Measurements from ENCODE around the gene PLOD1.
A peak's percentile ranks its signal among the peaks of the same experiment; 100 is the strongest.
"Not testable (repeated sequence)": the region's sequence is repeated elsewhere in the genome, so short reads cannot be mapped to it uniquely, and the experiment has no call there.

The PLOD1 gene

DNA sequence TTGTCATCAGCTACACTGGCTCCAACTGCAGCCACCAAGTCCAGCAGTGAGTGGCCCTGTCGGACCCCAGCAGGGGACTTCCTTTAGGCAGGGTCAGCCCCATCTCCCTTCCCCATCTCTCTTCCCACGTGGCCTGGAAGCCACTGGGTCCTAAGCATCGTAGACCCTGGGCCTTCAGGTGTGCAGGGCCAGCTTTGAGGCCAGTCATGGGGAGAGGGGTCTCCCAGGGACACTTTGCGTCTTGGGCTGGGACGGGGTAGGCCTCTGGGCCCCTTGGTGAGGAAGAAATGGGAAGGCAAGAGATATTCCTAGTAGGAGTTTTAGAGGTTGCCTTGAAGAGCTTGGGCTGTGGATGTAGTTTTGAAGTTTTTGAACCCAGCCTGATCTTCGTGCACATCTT lies 72.7 kb downstream of the PLOD1 start (continued):
- TF ChIP-seq ZNF792 (tag by site-specific recombination; IDR thresholded peaks at IDR 0.05) (no peak), ZFP3 (tag by site-specific recombination; IDR thresholded peaks at IDR 0.05; ENCODE audit: low read depth) (no peak)
- TF ChIP-seq, protein P1, sequence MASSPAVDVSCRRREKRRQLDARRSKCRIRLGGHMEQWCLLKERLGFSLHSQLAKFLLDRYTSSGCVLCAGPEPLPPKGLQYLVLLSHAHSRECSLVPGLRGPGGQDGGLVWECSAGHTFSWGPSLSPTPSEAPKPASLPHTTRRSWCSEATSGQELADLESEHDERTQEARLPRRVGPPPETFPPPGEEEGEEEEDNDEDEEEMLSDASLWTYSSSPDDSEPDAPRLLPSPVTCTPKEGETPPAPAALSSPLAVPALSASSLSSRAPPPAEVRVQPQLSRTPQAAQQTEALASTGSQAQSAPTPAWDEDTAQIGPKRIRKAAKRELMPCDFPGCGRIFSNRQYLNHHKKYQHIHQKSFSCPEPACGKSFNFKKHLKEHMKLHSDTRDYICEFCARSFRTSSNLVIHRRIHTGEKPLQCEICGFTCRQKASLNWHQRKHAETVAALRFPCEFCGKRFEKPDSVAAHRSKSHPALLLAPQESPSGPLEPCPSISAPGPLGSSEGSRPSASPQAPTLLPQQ (tag by site-specific recombination; IDR thresholded peaks at IDR 0.05): no peak
- TF ChIP-seq, protein P2, sequence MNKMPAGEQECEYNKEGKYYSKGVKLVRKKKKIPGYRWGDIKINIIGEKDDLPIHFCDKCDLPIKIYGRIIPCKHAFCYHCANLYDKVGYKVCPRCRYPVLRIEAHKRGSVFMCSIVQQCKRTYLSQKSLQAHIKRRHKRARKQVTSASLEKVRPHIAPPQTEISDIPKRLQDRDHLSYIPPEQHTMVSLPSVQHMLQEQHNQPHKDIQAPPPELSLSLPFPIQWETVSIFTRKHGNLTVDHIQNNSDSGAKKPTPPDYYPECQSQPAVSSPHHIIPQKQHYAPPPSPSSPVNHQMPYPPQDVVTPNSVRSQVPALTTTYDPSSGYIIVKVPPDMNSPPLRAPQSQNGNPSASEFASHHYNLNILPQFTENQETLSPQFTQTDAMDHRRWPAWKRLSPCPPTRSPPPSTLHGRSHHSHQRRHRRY (tag by site-specific recombination; IDR thresholded peaks at IDR 0.05): no peak

DNA sequence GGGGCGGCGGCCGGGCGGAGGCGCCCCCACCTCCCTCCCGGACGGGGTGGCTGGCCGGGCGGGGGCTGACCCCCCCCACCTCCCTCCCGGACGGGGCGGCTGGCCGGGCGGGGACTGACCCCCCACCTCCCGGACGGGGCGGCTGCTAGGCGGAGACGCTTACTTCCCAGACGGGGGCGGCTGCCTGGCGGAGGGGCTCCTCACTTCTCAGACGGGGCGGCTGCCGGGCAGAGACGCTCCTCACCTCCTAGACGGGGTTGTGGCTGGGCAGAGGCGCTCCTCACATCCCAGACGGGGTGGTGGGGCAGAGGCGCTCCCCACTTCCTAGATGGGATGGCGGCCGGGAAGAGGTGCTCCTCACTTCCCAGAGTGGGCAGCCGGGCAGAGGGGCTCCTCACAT lies 73.8 kb downstream of the PLOD1 start:
- H3K27ac ChIP-seq (ENCODE audit: extremely low read depth, low read depth, low read length); H3K4me1 ChIP-seq (ENCODE audit: control insufficient read depth, insufficient read depth, low read length); H3K9me3 ChIP-seq (ENCODE audit: control insufficient read depth, insufficient read depth, low read depth, low read length); CTCF ChIA-PET; POLR2A ChIA-PET; H3K4me3 ChIP-seq (ENCODE audit: low read depth, low read length): not testable (repeated sequence)
- H3K36me3 ChIP-seq (ENCODE audit: control insufficient read depth in 2 of 2, insufficient read depth in 1 of 2, low read length in 2 of 2): peaks cover 8 to 89% of the 10 kb centered on the region in 2 experiments; a peak in 2 of 3 replicates
- peak; percentile 77 for TF ChIP-seq KLF1 (tag by site-specific recombination; IDR thresholded peaks at IDR 0.05)

DNA sequence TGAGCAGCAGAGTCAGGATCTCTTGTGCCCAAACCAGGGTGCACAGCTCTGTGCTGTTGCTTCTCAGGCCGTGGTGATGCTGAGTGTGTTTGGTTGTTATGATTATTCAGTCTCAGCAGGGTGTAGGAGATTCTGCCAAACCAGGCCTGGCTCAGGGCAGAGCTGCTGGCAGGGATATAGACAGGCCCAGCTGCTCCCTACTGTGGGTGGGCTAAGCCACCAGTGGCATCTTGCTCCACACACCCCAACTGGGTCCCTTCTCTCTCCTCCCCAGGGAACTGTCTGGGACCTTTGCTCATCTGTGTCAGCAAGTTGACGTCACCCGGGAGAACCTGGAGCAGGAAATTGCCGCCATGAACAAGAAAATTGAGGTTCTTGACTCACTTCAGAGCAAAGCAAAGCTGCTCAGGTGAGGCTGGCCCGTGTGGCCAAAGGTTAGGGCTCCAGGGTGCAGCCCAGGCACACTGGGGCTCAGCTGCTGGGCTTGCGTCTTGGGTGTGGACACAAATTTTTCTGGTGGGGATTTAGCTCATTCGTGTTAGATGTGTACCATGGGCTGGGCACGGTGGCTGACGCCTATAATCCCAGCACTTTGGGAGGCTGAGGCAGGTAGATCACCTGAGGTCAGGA lies 74.9 kb downstream of the PLOD1 start:
- no peak overlapping the region for H3K4me3 ChIP-seq (ENCODE audit: low read depth, low read length)

More for the DNA sequence above, 74.9 kb downstream of the PLOD1 start:
- TF ChIP-seq, protein P3, sequence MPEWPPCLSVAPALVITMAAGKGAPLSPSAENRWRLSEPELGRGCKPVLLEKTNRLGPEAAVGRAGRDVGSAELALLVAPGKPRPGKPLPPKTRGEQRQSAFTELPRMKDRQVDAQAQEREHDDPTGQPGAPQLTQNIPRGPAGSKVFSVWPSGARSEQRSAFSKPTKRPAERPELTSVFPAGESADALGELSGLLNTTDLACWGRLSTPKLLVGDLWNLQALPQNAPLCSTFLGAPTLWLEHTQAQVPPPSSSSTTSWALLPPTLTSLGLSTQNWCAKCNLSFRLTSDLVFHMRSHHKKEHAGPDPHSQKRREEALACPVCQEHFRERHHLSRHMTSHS (tag by site-specific recombination; IDR thresholded peaks at IDR 0.05): no peak
- TF ChIP-seq ZNF76 (tag by site-specific recombination; IDR thresholded peaks at IDR 0.05; ENCODE audit: borderline replicate concordance, low read depth) (no peak), ZNF843 (tag by site-specific recombination; IDR thresholded peaks at IDR 0.05) (no peak), ZNF626 (tag by site-specific recombination; IDR thresholded peaks at IDR 0.05) (no peak), KLF9 (tag by site-specific recombination; IDR thresholded peaks at IDR 0.05; ENCODE audit: low read depth) (no peak), GLI4 (tag by site-specific recombination; IDR thresholded peaks at IDR 0.05) (no peak), ZNF830 (tag by site-specific recombination; IDR thresholded peaks at IDR 0.05; ENCODE audit: low read depth) (no peak), SCRT1 (tag by site-specific recombination; IDR thresholded peaks at IDR 0.05; ENCODE audit: borderline replicate concordance) (no peak), ZNF837 (tag by site-specific recombination; IDR thresholded peaks at IDR 0.05) (no peak), ZNF561 (tag by site-specific recombination; IDR thresholded peaks at IDR 0.05; ENCODE audit: borderline replicate concordance) (no peak), ZNF366 (tag by site-specific recombination; conservative IDR thresholded peaks at IDR 0.05) (no peak), HOXA7 (CRISPR knock-in tag; IDR thresholded peaks at IDR 0.05; ENCODE audit: borderline replicate concordance) (no peak), ZNF10 (tag by site-specific recombination; IDR thresholded peaks at IDR 0.05) (no peak), ZNF701 (tag by site-specific recombination; IDR thresholded peaks at IDR 0.05) (no peak), REPIN1 (tag by site-specific recombination; IDR thresholded peaks at IDR 0.05; ENCODE audit: low read depth) (no peak), ZNF2 (tag by site-specific recombination; IDR thresholded peaks at IDR 0.05) (no peak), ZNF311 (tag by site-specific recombination; IDR thresholded peaks at IDR 0.05; ENCODE audit: borderline replicate concordance) (no peak), ZNF747 (tag by site-specific recombination; IDR thresholded peaks at IDR 0.05) (no peak)
- TF ChIP-seq, protein P4, sequence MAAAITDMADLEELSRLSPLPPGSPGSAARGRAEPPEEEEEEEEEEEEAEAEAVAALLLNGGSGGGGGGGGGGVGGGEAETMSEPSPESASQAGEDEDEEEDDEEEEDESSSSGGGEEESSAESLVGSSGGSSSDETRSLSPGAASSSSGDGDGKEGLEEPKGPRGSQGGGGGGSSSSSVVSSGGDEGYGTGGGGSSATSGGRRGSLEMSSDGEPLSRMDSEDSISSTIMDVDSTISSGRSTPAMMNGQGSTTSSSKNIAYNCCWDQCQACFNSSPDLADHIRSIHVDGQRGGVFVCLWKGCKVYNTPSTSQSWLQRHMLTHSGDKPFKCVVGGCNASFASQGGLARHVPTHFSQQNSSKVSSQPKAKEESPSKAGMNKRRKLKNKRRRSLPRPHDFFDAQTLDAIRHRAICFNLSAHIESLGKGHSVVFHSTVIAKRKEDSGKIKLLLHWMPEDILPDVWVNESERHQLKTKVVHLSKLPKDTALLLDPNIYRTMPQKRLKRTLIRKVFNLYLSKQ (tag by site-specific recombination; IDR thresholded peaks at IDR 0.05; ENCODE audit: borderline replicate concordance): no peak
- TF ChIP-seq, protein P5, sequence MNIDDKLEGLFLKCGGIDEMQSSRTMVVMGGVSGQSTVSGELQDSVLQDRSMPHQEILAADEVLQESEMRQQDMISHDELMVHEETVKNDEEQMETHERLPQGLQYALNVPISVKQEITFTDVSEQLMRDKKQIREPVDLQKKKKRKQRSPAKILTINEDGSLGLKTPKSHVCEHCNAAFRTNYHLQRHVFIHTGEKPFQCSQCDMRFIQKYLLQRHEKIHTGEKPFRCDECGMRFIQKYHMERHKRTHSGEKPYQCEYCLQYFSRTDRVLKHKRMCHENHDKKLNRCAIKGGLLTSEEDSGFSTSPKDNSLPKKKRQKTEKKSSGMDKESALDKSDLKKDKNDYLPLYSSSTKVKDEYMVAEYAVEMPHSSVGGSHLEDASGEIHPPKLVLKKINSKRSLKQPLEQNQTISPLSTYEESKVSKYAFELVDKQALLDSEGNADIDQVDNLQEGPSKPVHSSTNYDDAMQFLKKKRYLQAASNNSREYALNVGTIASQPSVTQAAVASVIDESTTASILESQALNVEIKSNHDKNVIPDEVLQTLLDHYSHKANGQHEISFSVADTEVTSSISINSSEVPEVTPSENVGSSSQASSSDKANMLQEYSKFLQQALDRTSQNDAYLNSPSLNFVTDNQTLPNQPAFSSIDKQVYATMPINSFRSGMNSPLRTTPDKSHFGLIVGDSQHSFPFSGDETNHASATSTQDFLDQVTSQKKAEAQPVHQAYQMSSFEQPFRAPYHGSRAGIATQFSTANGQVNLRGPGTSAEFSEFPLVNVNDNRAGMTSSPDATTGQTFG (tag by site-specific recombination; IDR thresholded peaks at IDR 0.05; ENCODE audit: borderline replicate concordance): no peak
- peaks cover 8 to 79% of the 10 kb centered on the region in 2 experiments; a peak in 2 of 3 replicates for H3K36me3 ChIP-seq (ENCODE audit: control insufficient read depth in 2 of 2, insufficient read depth in 1 of 2, low read length in 2 of 2)
- ChIA-PET POLR2A (interaction anchor here (1.0 to 1.2 kb wide), 2 partner anchors 9 to 30 kb away, joined by 3 read pairs; partner anchors contain the start of gene MFN2), CTCF (interaction anchor here (1.1 kb wide), 1 partner anchor 101 kb away, joined by 3 read pairs; no protein-coding TSS in a partner anchor)
- H3K27ac ChIP-seq (ENCODE audit: extremely low read depth, low read depth, low read length): no peak overlapping the region
- H3K9me3 ChIP-seq (ENCODE audit: control insufficient read depth, insufficient read depth, low read depth, low read length): no peaks in the 10 kb centered on the region
- no peaks in the 10 kb centered on the region for H3K4me1 ChIP-seq (ENCODE audit: control insufficient read depth, insufficient read depth, low read length)
